Mucosa of gallbladder (tissue), 1 donor: Measurements from ENCODE around the gene NPW. TPM values are rescaled to one million over a fixed set of nuclear protein-coding genes. Genes with fewer than 3 reads are reported as not detected.
"Not testable (repeated sequence)": the region's sequence is repeated elsewhere in the genome, so short reads cannot be mapped to it uniquely, and the experiment has no call there.

Experiments used
- DNase-seq: peaks from one replicate; pipeline ENCODE4 v3.0.0-alpha.2; 2020; ENCODE audit warnings: low spot score
- total RNA-seq: library from RNA; stranded (reverse); gene quantifications from one replicate; pipeline ENCODE4 v1.2.1, GENCODE V29; 2021
- donor health status: DM: no; HTN: no; CAD: no.

NPW gene
- total RNA-seq, 1 donor from 2014 or later, result 1.6 TPM

DNA sequence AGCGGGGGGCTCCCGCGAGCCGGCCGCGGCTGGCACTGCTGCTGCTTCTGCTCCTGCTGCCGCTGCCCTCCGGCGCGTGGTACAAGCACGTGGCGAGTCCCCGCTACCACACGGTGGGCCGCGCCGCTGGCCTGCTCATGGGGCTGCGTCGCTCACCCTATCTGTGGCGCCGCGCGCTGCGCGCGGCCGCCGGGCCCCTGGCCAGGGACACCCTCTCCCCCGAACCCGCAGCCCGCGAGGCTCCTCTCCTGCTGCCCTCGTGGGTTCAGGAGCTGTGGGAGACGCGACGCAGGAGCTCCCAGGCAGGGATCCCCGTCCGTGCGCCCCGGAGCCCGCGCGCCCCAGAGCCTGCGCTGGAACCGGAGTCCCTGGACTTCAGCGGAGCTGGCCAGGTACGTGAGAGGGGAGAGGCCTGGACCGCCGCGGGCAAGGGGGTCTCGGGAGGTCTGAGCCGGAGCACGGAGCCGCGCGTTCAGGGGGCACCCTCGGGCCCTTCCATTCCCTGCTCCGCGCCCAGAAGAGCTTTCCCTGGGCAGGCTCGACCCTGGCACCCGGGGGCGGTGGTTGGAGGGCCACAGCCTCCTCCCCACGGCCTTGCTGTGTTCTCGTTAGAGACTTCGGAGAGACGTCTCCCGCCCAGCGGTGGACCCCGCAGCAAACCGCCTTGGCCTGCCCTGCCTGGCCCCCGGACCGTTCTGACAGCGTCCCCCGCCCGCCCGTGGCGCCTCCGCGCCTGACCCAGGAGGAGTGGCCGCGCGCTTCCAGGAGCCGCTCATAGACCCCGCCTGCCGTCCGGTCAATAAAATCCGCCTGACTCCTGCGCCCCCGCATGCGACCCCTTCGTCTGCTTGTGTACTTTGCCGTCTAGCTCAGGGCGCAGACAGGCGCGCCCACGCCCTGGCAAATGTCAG, 591 bp downstream of the NPW start:
- DNase-seq, result no peak

DNA sequence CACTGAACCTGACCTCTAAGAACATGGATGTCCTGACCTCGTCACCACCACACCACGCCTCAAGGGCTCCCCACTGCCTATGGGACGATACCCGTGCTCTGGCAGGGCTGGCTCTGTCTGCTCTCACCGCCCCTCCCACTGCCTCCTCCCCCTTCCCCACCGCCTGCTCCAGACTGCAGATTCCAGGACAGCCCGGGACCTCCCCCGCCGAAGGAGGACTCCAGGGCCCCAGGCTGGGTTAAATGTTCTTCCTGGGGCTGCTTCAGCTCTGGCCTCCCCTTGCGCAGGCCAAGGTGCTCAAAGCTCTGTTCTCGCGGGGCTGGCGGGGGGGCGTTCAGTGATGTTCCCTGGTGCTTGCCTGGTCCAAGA, 3.1 kb downstream of the NPW start:
- no peak for DNase-seq

DNA sequence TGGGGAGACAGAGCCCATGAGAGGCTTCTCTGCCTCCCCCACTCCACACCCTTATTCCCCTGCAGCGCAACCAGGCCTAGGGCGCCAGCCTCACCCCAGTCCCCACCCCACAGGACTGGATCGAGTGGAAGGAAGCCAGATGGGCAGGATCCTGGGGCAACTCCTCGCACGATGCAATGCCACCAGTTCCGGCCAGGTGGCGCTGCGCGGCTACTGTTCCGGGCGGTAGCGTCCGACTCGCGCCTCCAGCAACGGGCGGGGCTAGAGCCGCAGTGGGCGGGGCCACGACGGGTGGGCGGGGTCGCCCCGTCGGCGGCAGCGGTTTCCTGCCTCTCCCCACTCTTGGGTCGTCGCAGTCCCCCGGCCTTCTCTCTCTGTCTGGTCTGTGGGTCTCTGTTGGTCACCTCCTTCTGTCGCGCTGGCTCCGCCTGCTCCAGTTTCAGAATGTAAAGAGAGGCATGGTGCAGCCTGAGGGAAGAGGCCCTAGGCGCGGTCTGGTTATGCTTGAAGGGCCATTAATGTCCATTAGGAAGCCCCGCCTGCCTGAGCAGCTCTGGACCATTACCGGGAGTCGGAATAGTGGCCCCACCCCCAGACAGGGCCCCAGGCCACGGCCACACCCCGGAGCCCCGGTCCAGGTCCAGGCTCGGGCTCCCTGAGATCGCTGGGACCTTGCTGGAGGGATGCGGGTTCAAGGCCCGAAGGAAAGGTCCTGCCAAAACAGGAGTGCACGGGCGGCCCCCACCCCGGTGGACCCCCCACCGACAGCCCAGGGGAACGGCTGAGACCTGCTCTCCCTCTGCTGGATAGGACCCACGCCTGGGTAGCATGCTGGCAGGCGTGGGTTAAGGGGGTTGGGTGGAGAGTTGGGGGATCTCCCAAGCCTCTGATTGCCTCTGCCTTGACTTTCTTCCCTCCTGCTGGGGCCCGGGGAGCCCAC, 3.8 kb downstream of the NPW start:
- DNase-seq, result peak; percentile 96

DNA sequence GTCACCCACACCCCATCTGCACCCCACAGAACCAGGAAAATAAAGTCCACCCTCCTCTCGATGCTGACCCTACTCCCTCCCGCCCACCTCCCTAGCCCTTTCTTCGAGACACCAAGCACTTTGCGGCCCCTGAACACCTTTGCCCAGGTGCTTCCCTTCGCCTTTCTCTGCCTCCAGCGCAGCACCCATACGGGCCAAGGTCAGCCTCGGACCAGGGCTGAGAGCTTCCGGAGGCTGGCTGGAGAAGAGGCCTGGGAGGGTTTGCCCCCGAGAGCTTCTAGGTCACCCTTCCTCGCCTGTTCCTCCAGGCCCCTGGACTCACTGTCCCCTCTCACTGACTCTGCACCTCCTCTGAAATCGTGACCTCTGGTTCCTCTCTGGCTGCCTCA, 4.4 kb downstream of the NPW start:
- no peak for DNase-seq

DNA sequence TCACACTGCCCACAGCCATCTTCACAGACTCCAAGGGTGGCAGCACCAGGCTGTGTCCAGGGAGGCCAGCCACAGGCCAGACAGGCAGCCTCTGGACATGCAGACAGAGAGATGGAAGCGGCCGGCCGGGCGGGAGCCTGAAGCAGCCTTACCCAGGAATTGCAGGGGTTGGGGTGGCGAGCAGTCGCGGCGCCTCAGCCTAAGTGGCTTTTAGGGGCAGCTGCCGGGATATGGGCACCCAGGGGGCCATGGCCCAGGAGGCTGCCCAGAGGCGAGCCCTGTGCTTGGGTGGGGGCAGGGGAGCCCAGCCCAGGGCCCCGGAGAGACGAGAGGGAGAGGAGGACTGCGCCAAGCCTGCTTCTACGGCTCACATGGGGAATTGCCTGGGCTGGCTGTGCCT, 5.7 kb downstream of the NPW start:
- no peak for DNase-seq

DNA sequence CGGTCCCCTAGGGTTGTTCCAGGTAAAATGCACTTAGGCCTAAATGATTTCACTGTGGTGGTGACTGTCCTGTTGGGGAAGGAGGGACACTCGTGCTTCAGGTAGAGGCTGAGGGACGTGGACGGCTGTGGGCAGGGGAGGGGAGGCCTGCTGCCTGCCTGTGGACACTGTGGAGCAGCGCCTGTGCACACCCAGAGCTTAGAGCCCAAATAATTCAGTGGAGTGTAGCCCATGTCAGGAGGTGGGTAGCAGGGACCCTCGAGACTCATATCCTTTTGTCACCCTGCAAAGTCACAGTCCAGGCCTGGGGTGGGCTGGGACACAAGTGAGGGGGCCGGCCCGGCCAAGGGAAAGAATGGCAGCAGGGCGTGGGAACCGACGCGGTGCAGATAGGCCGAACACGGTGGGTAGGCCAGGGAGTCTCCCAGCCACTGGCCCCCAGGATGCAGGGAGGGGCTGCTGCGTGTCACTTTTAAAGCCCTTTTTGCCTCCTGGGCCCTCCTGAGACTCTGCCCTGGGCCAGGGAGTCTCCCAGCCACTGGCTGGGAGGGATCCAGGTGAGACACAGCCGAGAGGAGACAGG, 6.4 kb downstream of the NPW start:
- DNase-seq, result no peak

DNA sequence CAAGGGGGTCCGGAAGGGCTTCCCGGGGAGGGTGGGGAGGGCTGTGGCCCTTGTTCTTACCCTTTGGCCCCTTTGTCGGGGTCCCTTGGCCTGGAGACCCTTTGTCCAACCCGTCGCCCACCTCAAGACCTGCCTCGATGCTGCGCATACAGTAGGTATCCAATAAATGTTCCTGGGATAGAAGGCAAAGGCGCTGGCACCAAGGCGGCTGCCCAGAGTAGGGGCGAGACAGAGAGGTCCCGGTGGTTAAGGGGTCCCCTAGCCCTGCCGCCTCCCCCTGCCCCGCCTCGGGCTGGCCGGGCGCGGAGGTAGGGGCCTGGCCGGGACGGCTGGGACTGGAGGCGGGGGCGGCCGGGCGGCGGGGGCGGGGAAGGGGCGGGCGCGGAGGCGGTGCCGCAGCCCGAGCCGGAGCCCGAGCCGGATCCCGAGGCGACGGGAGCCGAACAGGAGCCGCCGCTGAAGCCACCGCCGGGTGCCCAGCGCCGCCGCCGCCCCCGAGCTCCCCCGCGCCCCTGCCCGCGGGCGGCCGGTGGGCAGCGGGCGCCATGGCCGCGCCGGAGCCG, 7.0 kb downstream of the NPW start, which contains the start of gene NHERF2:
TSS of gene NHERF2 (plus strand) at position 442 of the 563 bp plus-strand sequence. CDS start at position 546, 104 bp downstream.
- DNase-seq, result no peak

DNA sequence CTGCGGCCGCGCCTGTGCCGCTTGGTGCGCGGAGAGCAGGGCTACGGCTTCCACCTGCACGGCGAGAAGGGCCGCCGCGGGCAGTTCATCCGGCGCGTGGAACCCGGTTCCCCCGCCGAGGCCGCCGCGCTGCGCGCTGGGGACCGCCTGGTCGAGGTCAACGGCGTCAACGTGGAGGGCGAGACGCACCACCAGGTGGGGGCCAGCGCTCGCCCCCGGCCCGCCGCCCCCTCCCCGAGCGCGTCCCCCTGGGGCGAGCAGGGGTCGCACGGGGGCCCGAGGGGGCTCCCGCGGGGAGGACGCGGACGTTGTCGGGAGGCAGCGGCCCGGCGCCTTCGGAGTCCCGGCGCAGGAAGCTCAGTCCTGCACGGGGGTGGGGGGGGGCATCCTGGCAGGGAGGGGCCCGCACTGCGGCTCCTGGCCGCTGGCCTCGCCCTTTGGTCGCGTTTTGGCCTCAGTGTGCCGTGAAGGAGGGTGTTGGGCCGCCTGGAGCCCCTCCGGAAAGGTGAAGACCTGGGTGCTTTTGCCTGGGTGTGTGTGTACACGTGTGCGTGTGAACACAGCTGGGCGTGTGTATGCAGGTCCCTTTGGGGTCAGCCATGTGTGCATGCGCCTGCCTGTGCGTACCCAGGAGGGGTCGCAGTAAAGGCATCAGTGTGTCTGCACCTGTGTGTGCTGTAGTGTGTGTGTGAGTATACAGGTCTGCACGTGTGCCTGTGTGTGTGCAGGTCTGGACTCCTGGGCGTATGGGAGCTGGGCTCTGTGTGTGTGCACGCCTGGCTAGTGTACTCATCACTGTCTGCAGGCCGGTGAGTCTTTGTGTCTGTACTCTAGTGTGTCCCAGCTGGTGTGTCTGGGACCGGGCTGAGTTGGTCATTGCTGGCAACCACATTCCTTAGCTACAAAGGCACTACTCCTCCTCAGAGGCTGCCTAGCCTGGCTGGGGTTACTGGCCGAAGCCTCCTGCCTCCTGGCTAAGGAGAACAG, 7.7 kb downstream of the NPW start:
- DNase-seq, result no peak

DNA sequence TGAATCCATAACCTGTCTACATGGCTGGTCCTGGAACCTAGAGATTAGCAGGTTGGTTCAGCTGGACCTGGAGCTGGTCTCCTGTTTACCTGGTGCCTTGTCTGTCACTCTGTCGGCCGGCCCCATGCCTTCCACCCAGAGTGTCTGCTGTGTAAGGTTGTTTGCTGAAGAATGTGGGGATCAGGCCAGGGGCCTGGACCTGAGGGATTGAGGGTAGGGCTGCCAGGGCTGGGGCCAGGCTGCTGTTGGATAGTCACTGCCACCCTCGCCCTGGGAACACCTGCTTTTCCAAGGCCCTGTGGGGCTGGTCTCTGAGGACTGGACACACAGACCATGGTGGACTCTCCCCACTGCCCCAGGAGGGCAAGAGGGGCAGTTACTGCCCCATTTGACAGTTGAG, 8.6 kb downstream of the NPW start:
- DNase-seq, result no peak

DNA sequence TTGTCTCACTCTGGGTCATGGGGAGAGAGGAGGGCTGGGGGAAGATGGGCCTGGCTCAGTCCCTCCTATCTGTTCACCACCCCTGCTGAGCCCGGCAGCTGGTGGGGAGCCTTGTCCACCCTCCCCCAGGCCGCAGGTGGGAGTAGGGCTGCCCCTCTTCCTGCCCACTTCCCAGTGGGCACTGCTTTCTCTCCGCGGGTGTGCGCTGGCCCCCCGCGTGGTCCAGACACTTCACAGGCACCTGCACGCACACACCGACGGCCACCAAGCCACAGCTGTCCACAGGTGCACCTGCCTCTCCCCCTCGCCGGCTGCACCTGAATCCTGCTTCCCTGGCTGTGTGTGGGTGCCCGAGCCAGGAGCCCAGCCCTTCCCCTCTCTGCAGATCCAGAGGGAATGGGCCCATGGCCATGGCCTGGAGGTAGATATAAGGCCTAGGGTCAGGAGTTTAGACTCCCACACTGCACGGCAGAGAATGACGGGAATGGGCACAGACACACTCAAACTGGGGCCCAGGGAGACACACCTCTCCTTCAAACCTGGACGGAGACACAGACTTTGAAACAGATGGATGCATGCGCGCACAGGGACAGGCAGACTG, 9.1 kb downstream of the NPW start:
- DNase-seq, result no peak

DNA sequence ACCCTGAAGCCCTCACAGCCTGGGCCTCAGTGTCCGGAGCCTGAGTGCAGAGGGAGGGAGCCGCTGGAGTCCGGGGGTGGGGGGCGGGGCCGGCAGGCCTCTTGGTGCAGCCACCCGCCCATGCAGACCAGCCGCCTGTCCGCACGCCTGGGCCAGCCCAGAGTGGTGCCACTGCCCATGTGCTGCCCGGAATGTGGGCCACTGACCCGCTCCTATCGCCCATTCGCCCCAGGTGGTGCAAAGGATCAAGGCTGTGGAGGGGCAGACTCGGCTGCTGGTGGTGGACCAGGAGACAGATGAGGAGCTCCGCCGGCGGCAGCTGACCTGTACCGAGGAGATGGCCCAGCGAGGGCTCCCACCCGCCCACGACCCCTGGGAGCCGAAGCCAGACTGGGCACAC, 9.8 kb downstream of the NPW start:
- no peak for DNase-seq

DNA sequence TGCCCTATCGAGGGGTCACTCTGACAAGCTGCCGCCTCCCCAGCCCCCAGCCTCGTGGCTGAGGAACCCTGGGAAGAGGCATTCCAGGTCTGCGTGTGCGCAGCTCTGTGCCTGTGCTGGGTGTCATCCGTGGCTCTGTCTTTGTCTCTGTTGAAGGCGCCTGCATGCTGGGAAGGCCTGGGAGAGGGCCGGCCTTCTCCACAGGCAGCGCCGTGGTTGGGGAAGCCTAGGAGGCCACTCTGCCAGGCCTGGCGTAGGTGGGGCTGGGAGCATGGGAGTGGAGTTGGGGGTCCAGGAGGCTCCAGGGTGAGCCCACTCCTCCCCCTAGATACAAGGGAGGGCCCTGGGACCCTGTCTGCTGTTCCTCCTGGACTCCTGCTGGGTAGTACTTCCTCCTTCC, 10.5 kb downstream of the NPW start:
- no peak for DNase-seq

DNA sequence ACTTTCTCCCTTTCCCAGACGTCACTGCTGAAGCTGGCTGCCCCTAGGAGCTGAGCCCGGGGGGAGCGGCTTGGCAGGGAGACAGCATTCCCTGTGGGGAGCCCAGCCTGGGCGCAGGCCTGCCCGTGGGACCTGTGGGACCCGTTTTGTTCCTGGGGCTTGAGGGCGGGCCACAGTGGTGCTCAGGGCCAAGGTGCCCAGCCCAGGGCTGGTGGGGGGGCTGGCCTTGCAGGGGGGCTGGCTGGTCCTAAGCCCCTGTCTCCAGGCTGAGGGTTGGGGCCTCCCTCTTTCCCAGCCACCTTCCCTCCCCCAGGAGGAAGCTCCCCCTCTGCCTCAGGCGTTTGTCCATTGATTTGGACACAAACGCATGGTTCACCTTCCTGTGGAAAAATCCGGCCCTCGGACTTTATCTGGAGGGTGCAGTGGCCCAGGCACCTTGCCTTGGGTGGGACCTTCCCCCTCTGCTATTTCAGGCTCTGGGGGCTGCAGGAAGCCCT, 11.5 kb downstream of the NPW start:
- no peak for DNase-seq

DNA sequence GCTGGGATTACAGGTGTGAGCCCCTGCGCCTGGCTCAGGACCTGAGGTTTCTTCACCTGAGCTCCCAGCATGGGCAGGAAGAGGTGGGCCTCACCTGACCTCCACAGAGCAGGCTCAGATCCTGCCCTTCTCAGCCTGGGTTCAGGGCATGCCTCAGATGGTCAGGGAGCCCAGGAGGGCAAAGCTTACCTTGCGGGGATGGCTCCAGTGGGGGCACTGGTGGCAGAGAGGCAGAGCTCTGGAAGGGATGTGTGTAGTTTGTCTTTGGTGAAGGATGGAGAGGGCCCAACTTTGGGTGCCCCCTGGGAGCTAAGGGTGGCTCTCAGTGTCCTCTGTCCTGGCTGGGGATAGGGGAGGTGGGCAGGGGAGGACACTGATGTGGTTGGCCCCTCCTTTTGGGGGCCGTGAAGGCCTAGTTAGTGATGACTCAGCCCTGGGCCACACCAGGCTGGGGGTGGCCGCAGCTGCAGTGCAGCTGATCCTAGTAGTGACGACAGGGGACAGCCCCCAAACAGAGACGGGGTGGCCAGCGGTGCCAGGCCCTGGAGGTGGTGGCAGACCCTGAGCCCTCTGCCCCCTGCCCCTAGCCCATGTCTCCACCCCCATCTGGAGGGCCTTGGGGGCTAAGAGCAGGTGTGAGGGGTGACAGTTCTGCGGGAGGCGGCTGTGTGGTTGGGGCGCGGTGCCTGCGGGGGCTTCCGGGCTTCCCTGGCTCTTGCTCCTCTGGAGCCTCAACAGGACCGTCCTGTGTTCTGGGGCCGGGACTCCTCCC, 12.9 kb downstream of the NPW start:
- no peak for DNase-seq

DNA sequence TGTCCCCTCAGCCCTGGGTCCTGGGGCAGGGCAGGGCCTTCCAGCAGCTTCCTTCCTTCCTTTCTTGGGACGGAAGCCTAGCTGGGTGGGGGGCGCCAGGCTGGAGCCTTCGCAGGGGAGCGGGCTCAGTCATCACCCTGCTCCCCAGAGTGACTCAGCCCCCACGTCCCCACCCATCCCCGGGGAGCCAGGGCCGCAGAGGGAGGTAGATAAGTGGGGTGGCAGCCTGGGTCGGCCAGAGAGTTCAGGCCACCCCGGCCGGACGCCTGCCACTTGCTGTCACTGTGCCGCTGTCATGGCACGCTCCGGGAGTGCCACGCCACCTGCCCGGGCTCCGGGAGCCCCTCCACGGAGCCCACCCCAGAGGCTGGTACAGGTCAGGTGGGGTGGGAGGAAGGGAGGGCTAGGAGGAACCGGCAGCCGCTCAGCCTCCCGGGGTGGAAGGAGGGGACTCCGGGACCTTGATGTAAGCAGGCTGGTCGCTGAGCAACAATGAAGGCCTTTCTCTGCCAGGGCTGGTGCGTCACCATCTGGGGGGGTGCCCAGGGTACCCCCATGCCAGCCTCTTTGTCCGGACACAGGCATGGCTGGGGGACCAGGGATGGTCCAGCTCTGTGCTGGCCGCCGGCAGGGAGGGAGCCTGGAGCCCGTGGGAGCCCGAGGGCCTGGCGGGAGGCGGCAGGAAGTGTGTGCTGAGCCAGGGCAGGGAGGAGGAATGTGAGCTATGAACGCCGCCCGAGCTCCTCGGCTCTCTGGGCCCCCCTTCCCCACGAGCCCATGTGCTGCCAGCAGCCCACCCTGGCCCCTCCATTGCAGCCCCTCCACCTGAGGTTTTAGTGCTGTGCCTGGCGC, 13.7 kb downstream of the NPW start:
- DNase-seq, result no peak

DNA sequence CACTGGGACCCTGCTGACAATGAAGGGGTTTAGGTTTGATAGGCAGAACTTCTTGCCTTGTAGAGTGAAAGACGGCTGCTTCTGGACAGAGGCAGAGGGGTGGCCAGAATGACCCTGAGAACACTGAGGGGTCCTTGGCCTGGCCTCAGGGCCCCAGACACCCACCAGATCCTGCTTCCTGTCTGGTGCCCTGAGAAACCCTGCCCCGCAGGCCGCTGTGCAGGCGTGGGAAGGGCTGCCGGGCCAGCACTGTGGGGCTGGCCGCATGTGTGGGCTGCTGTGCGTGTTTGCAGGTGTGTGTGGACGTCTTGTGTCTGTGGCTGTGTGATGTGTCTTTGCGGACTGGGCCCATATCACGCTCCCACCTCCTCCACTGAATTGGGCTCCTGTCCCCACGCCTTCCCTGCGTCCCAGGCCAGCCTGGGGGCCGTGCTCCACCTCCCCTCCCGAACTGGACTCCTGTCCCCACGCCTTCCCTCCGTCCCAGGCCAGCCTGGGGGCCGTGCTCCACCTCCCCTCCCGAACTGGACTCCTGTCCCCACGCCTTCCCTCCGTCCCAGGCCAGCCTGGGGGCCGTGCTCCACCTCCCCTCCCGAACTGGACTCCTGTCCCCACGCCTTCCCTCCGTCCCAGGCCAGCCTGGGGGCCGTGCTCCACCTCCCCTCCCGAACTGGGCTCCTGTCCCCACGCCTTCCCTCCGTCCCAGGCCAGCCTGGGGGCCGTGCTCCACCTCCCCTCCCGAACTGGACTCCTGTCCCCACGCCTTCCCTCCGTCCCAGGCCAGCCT, 14.5 kb downstream of the NPW start:
- DNase-seq, result not testable (repeated sequence)

DNA sequence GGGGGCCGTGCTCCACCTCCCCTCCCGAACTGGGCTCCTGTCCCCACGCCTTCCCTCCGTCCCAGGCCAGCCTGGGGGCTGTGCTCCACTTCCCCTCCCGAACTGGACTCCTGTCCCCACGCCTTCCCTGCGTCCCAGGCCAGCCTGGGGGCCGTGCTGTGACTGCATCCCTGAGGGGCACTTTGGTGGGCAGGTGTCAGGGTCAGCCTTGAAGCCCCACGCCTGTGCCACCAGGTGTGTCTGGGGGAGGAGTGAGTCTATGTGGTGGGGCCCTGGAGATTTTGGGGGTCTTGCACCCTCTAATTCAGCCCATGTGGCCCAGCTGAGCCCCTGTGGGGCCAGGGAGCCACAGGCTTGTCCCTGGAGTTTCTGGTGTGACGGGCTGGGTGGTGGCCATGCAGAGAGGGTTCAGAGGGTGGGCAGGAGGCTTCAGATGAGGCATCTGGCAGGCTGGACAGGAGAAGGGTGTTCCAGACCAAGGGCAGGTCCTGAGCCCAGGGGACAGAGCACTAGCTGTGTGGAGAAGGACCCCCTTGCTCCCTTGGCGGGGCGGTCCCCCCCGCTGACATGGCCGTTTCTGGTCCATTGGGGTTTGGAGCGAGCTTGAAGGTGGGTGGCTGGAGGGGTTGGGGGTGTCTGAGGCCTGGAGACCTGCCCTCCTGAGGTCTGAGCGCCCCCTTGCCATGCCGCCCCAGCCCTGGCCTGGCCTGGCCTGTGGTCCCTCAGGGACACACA, 15.3 kb downstream of the NPW start:
- DNase-seq, result no peak
